Esophagus squamous epithelium (tissue), 4 donors: ENCODE measurements around the gene AXIN1.

ENCODE experiments used
- CTCF ChIP-seq, 6 experiments: fragments of 450-650 bp in 4 of 6; fragments of 200-600 bp in 2 of 6; sonication (generic) in 2 of 6; IDR thresholded peaks; one replicate each; pipeline ENCODE4 v1.5.1; 2016 to 2019; ENCODE audit warnings: antibody characterized with exemption in 6 of 6, mild to moderate bottlenecking in 4 of 6, moderate library complexity in 4 of 6
- POLR2A ChIP-seq, 4 donors: fragments of 450-650 bp; IDR thresholded peaks; one replicate each; pipeline ENCODE4 v1.6.1; 2017; ENCODE audit warnings: antibody characterized with exemption in 4 of 4, mild to moderate bottlenecking in 4 of 4, moderate library complexity in 3 of 4

GRCh38 chr16:318628-319027 lies 33.9 kb downstream of the AXIN1 start:
- TF ChIP-seq CTCF (IDR thresholded peaks at IDR 0.05) (no peak), POLR2A (IDR thresholded peaks at IDR 0.05) (no peak)
